ENCODE data around the gene RIMKLB. TPM values are rescaled to one million over a fixed set of nuclear protein-coding genes. Genes with fewer than 3 reads are reported as not detected.

Gene RIMKLB
- total RNA-seq = 67.2 and 87.9 TPM in 2 replicates

GRCh38 chr12:8697476-8698131 is at the start of gene RIMKLB:
Gene RIMKLB (plus strand): TSS chr12:8697991. CDS start chr12:8713867, 15,876 bp downstream.

GRCh38 chr12:8662593-8662992 is 35.2 kb upstream of the RIMKLB start, which contains the start of gene MFAP5:
Gene MFAP5 (minus strand): TSS chr12:8662826. CDS start chr12:8662104, 722 bp downstream.

GRCh38 chr12:8822298-8822697 is 124.5 kb downstream of the RIMKLB start, which contains the start of gene A2ML1:
Gene A2ML1 (plus strand): TSS chr12:8822621. CDS start chr12:8822652, 31 bp downstream.

Other genes with a start within 250 kb of the RIMKLB start
- not detected in 2 replicates for gene CLEC6A, start 242.0 kb upstream of the RIMKLB start, total RNA-seq
- gene CLEC4D, start 184.5 kb upstream of the RIMKLB start, total RNA-seq = not detected in 2 replicates
- gene CLEC4E, start 157.1 kb upstream of the RIMKLB start, total RNA-seq = not detected in 2 replicates
- gene AICDA, start 85.1 kb upstream of the RIMKLB start, total RNA-seq = not detected in 2 replicates
- gene MFAP5, start 35.2 kb upstream of the RIMKLB start, total RNA-seq = under 0.01 and 1.0 TPM in 2 replicates
- not detected in 2 replicates for gene A2ML1, start 124.6 kb downstream of the RIMKLB start, total RNA-seq
- 9.7 and 18.4 TPM in 2 replicates for gene PHC1, start 216.5 kb downstream of the RIMKLB start, total RNA-seq